ENCODE data around the gene UBE2H.
"Not testable (repeated sequence)": the region's sequence is repeated elsewhere in the genome, so short reads cannot be mapped to it uniquely, and the experiment has no call there.

The UBE2H gene

DNA sequence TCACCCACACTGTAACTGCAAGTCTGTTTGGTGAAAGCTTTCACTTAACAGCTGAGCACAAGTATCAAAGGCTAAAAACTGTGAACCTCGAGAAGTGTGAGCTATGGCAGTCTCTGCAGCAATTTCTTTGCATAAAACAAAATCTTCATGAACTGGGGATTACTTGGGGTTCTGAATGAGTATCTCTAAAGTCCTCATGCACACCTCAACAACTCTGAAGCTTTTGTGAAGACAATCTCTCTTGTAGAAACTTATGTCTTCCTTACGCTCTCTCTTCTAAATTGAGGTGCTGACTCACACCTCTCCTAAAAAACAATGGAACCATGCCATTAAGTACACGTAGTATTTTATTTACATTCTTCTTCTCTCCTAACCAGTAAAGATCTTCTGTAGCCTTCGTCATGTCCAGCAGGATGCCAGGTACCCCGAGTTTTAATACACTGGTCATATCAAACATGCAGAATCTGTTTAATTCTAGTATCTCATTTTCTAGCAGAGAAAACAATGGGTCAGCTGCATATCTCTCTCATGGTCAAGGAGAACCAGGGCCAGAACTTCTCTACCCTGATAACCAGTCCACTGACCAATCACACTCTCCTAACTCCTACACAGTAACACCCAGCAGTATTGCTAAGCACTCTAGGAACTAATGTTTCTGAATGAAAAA is 76.9 kb downstream of the UBE2H start:
- no peak for DNase-seq (ENCODE audit: insufficient read length, low spot score)
- FAIRE-seq: no peak

DNA sequence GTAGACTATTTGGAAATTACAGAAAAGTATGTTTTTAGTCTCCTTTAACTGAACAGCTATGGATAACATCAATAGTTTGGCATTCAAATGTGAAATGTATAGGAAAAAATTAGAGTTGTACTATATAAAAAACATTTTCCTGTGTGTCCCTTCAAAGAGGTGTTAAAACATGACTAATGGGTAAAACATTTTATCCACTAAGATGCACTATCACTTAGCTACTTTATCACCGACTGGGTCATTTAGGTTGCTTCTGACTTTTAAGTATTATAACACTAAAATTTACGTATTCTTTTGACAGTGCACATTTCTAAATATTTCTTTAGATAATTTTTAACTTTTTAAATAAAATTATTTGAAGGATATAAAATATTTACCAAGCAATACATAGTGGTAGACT is 77.6 kb downstream of the UBE2H start:
- FAIRE-seq (no peak), DNase-seq (ENCODE audit: insufficient read length, low spot score) (no peak)

DNA sequence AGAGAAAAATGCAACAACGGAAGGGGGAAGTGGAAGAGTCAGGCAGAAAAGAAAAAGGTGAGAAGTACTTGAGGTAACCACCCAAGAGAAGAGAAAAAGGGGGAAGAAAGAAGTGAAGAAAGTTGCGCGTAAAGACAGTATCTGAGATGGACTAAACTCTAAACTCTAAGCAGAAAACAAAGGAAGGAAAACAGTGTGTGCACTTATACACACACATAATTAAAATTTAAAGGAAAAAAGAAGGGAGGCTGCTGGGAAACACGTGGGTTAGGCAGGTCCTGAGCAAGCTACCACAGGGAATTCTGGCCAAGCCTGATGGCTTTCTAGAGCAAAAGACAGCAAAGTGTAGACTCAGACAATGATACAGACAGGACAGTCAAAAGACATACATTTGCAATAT is 78.0 kb downstream of the UBE2H start:
- DNase-seq (ENCODE audit: insufficient read length, low spot score) (no peak), FAIRE-seq (no peak)

DNA sequence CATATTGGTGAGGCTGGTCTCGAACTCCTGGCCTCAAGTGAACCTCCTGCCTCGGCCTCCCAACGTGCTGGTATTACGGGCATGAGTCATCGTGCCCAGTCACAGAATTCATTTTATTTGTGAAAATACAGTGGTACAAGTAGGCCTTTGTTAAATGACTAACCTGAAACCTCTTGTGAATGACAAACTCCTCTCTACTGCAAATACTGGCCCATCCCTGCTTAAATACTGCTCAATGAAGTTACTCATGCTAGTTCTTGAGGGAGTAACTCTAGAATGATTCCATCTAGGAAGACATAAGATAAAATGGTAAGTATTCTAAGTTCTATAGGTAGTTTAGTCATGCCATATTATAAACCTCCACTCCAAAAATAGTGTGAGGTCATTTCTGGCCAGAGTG is 80.7 kb downstream of the UBE2H start:
- no peak for FAIRE-seq
- DNase-seq (ENCODE audit: insufficient read length, low spot score): no peak

DNA sequence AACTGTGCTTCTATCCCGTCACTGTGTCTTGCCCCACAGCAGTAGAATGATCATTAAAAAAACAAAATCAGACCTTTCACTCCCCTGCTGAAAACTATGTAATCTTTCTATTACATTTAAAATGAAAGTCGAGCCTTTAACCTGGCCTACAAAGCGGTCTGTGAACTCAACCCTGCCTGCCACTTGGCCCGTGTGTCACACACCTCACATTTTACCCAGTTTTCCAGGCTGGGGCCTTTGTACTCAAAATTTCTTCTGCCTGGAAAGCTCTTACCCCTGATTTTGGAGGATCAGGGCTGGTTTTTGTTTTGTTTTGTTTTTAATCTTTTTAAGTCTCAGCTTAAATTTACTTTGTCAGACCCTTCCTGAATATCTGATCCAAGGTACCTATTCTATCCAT is 82.1 kb downstream of the UBE2H start:
- no peak for DNase-seq (ENCODE audit: insufficient read length, low spot score)
- no peak for FAIRE-seq

DNA sequence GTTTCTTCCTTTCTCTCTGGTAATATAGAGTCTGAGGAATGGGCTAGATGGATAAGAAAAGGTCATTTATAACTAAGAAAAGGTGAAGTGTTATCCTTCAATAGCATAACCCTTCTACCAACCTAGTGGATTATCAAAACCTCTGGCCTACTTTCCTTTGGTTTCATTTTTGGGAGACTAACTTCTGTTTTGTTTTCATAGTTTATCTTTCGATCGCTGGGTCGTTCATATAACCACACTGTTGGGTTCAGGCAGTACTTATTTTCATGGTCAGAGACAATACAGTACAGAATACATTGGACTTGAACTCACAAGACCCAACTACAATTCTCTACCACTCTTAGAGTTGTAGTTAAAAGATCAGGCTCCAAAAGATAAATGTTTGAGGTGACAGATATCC is 86.5 kb downstream of the UBE2H start:
- FAIRE-seq (no peak), DNase-seq (ENCODE audit: insufficient read length, low spot score) (no peak)

DNA sequence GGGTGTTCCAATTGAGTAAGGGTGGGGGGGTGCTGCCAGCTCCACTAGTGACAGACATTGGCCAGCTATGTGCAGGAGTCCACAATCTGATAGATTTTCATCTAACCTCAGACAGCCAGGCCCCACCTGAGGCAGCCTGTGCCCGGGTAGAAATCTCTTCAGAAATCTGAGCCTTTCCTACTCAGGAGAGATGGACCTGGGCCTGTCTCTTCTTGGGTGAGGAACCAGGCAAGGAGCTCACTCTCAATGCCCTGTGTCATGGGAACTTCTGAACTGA is 86.9 kb downstream of the UBE2H start:
- no peak for FAIRE-seq
- DNase-seq (ENCODE audit: insufficient read length, low spot score): no peak

DNA sequence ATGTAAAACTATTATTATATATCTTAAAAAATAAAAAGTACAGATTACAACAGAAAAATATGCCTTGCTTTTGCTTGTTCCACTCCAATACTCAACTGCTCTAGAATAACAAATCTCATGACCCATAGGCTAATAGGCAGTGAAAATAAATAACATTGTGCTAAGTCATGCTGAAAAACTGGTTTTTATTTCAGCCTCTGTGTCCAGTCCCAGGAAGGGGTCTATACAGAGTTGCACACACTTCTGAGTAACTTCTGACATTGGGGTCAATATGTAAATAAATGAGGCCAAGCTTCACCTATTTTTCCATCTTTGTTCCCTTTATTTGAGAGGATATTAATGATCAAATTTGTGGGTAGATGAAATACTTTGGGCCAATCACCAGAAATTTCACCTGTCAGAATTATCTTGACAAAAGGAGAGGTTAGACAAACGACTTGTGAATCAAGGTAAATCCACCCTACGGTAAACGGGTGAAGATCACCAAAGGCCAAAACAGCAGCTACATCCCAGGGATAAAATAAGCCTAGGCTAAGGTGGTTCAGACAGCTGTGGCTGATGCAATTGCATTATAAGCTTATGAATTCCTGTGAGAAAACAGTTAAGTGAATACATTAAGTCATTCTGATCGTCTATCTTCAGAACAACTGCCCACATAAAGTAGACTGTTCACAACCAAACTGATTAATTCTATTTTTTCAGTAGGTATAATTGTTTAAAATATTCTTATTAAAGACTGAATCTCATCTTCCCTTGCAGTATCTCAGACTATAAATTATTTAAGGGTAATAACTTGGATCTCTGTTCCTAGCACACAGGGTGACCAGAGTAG is 87.5 kb downstream of the UBE2H start:
- no peak for DNase-seq (ENCODE audit: insufficient read length, low spot score)
- FAIRE-seq: no peak

DNA sequence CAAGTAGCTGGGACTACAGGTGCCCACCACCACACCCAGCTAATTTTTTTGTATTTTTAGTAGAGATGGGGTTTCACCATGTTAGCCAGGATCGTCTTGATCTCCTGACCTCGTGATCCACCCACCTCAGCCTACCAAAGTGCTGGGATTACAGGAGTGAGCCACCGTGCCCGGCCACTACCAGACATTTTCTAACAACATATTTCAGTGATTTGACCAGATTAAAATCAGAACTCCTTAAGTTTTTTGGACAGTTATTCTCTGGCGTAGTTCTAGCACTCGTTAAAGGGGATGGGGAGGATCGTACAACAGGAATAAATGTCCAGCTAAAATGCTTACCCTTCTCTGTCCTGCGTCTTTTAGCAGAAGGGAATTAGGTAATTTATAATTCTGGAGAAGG is 88.1 kb downstream of the UBE2H start:
- DNase-seq (ENCODE audit: insufficient read length, low spot score); FAIRE-seq: not testable (repeated sequence)

DNA sequence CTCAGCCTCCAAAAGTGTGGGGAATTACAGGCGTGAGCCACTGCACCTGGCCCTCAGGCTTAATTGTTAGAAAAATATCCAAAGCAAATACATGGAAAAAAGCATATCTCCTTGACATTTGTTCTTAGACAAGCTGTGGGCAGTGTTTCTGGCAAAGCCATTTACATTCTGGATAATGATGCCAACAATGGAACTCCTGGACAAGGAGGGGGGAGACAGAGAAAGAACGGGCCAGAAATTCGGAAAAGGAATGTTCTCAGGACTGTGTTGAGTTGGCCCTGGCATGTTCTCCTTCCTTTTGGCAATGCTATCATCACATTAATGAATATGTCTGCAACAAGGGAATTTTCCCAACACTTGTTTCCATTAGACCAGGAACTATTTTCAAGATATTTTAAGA is 88.7 kb downstream of the UBE2H start:
- no peak for FAIRE-seq
- DNase-seq (ENCODE audit: insufficient read length, low spot score): no peak

DNA sequence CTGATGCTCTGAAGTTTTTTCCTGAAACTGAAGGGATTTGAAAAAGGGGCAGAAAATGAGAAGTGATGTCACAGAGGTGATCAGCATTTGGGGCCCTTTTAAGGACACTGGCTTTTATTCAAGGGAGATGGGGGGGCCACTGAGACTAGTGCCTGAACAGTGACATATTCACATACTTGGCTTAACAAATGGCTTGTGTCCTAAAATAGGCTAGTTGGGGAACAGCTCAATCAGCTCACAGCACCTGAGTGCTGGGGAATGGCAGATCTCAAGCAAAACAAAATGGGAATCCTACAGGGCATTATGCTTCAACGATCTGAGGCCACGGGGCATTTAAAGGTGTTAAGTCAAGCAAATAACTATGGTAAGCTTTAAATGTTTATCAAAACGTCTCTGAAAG is 90.1 kb downstream of the UBE2H start:
- DNase-seq (ENCODE audit: insufficient read length, low spot score) (no peak), FAIRE-seq (no peak)

DNA sequence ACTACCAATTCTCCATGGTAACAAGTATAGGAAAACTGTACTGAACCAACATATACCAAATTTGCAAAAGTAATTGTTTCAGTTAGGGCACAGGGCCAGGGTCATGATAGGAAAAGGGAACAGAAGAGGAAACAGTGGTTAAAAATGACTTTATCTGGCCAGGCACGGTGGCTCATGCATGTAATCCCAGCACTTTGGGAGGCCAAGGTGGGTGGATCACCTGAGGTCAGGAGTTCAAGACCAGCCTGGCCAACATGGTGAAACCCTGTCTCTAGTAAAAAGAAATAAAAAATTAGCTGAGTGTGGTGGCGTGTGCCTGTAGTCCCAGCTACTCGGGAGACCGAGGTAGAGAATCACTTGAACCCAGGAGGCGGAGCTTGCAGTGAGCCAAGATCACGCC is 92.0 kb downstream of the UBE2H start:
- FAIRE-seq; DNase-seq (ENCODE audit: insufficient read length, low spot score): not testable (repeated sequence)

DNA sequence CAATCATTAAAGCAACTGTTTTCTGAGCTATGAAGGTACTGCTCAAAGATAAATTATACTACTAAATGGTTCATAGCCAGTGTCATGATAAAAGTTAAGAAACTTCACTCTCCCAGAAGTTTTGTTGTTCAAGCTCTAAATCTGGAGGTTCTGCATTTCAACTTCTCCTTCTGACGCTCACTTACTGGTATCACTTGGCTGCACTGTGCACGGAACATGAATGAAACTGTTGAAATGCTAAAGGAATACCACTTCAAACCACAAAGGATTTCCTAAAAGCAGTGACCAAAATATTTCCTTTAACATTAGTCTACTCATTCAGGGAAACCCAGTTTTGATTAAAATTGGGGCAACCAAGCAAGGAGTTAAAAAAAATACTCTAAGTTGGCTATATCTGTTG is 93.6 kb downstream of the UBE2H start:
- DNase-seq (ENCODE audit: insufficient read length, low spot score) (no peak), FAIRE-seq (no peak)

DNA sequence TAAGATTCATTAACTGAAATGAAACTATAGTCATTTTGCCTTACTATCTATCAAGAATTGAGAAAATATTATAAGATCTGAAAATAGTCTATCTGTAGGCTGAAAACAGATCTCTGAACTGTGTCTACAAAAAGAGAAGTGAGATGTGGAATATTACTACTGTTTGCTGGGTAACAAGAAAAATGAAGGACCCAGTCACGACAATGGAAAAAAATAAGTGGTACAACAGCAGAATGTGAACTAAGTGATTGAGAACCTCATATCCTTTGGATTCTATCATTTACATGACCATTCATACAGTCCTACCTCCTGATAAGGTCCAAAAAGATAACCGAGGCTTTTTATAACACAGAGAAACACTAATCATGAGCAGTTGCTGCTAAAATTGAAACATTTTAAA is 94.3 kb downstream of the UBE2H start:
- FAIRE-seq: no peak

DNA sequence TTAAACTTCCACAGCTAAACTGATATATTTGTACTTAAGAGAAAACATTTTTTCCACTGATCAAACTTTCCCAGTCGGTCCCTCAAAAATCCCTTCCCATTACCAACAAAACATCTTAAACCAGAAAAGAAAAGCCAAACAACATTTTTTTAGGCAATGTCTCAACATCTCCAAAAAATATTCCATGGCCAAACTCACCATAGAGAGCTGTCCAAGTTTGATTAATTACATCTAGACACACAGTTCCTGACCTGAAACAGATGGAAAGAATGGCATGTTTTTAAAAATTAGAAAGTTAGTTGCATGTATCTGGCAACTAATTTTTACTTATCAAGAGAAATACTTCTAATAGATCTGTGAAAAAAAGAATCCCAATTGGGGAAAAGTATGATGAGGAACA is 95.4 kb downstream of the UBE2H start:
- no peak for FAIRE-seq
- no peak for DNase-seq (ENCODE audit: insufficient read length, low spot score)

More for the DNA sequence above, 94.3 kb downstream of the UBE2H start:
- DNase-seq (ENCODE audit: insufficient read length, low spot score): no peak

DNA sequence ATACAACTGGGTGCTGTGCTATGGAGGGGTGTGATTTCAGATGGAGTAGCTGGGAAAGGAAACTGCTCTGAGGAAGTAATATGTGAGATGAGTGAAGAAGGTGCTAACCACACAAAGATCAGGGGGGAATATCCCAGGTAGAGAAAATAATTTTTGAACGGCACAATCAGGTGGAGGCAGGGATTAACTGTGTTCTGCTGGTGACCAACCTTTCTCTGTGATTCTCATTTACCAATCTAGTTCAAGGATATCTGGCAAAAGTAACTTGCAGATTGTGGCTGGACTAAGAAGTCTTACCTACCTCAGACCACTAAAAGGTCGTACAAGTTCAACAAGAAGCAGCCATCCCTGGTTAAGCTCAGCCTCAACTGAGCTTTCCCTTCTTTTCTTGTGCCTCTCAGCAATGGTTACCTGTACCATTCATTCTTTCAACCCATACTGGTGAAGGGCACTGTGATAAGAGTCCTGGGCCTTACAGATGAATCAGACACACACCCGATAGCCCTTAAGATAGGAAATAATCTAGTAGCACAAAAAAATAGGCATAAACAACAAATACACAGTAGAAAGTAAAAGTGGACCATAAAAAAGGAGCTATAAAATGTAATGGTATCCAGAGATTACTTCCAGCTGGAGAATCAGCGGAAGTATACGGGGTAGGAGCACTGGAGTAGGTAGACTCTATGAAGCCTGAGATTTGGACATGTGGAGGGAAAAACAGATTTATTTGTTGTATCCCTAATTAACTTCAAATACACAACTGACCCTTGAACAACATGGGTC is 96.6 kb downstream of the UBE2H start:
- DNase-seq (ENCODE audit: insufficient read length, low spot score) (no peak), FAIRE-seq (no peak)

DNA sequence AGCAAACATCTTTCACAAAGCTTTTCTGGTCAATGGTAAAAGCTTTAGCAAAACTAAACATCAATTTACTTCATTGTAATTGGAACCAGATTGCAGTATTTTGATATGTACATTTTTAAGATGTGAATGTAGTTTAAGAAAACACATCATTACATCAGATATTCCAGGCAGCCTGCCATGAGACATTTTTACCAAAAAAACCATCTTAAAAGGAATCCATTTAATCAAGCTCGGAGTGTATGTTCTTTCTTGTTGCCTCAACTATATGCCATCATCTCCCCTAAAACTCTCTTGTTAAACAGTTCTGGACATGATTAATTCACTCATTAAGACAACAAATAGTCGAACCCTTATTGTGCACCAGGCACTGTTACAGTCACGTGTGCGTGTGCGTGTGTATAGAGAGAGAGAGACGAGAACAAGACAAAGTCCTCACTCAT is 97.5 kb downstream of the UBE2H start:
- FAIRE-seq (no peak), DNase-seq (ENCODE audit: insufficient read length, low spot score) (no peak)

DNA sequence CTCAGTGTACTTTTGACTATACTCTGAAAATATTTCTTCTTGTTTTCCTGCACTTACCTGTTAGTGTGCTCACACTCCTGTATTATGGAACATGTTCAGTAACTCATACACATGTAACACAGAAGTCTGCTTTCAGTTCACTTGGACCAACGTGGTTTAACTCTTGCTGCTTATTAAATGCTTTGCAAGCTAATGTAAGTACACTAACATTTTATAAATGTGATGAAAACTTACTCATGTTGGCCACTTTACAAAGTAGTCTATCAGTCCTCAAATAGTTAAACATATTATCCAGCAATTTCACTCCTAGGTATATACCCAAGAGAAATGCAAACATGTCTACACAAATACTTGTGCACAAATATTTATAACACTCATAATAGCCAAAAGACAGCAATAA is 98.4 kb downstream of the UBE2H start:
- FAIRE-seq: no peak
- DNase-seq (ENCODE audit: insufficient read length, low spot score): no peak

DNA sequence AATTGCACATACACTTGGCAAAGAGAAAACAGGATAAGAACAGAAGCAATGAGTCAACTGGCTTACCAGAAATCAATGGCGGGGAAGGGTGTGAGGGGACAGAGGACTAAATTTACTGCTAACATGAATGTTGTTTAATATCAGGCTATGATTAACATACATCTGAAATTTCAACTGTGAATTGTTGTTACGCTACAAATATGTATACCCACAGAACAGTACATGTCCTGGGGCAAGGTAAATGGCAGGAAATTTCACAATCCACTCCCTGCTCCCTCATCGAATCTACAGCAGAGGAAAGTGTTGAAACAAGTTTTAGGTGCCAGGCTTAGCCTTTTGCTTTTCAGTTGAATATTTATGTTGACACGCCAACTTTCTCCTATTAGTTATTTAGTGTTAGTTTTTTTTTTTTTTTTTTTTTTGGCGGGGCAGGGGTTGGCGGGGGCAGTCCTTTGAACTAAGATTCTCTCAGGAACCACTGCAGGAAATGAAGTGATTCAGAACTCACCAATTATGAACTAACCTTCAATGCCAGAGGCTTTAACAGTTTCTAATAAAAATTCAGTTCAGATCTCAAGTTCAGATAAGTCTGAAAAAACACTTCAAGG is 99.0 kb downstream of the UBE2H start:
- FAIRE-seq: no peak
- DNase-seq (ENCODE audit: insufficient read length, low spot score): peak; percentile 31

DNA sequence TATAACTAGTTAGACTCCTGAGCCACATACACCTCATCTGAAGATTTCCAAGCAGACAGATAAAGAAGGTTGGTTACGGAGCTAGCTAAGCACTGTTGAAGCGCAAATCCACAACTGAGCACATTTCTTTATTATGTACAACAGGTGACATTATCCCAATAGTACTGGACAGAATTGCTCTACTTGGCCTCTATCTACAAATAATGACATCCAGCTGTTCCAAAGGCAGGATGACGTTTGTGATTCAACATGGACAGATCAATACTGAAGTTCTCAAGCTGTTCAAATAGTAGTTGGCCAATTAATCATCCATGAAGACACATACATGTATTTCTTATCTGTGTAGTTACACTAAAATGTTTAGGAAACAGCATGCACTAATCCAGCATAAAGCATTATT is 101.0 kb downstream of the UBE2H start:
- FAIRE-seq (no peak), DNase-seq (ENCODE audit: insufficient read length, low spot score) (no peak)

DNA sequence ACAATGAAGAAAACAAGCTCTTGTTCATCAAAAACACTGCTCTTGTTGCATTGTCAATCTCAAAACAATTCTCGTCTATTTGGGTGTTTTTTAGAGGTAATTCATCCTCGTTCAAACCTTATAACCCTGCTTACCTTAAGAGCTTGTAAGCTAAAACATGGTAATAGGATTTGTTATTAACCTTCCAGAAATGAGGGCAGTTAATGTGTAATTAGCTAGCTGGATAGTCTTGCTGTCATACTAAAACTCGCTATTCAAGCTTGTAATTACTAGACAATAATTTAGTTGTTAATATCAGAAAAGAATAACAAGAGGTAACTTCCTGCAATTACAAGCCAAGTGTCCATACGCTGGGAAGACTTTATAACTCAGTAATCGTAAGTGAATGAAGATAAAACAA is 101.6 kb downstream of the UBE2H start:
- no peak for DNase-seq (ENCODE audit: insufficient read length, low spot score)
- no peak for FAIRE-seq

Data from HTR-8/SVneo (cell line).